Endothelial cell of umbilical vein (primary cell): Measurements from ENCODE around the gene TBX20.
"Not testable (repeated sequence)": the region's sequence is repeated elsewhere in the genome, so short reads cannot be mapped to it uniquely, and the experiment has no call there.

Experiments
- EZH2 ChIP-seq: IDR thresholded peaks from 2 replicates; pipeline ENCODE4 v1.6.1; 2012; ENCODE audit warnings: borderline replicate concordance, low read depth, mild to moderate bottlenecking, moderate library complexity, low read length, inconsistent platforms; ENCODE audit not compliant: severe bottlenecking
- MYC ChIP-seq: IDR thresholded peaks from one replicate; pipeline ENCODE4 v1.6.1; 2011; ENCODE audit warnings: mild to moderate bottlenecking, low read depth, low read length
- POLR2A ChIP-seq: IDR thresholded peaks from 2 replicates; pipeline ENCODE4 v1.6.1; 2012; ENCODE audit warnings: low read depth, mild to moderate bottlenecking, control low read depth, low read length
- POLR2AphosphoS5 ChIP-seq: IDR thresholded peaks from 2 replicates; pipeline ENCODE4 v1.6.1; 2012; ENCODE audit warnings: low read depth, mild to moderate bottlenecking, control low read depth, low read length, moderate library complexity; ENCODE audit not compliant: insufficient read depth
- TF ChIP-seq, protein P1 (sequence below): IDR thresholded peaks from 2 replicates; pipeline ENCODE4 v1.6.1; 2011; ENCODE audit not compliant: insufficient read depth, insufficient read length

DNA sequence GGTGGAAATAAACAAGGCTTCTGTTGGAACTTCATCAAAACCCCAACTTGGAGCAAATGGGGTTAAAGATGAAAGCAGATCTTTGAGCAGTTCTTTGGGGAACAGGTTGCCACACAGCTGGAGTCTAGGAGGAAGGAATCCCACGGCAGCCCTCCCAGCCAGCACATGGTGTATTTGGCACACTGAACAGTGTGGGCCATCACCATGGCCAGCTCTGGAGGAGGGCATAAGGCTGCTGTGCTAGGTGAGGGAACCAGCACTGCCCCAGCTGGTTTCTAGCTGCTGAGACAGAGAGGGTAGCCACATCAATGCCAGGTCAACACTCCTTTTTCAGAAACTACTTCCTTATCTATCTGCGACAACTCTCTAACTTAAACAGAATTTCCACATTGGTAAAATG lies 33.7 kb downstream of the TBX20 start:
- not testable (repeated sequence) for TF ChIP-seq EZH2, POLR2AphosphoS5, MYC, POLR2A
- TF ChIP-seq, protein P1, sequence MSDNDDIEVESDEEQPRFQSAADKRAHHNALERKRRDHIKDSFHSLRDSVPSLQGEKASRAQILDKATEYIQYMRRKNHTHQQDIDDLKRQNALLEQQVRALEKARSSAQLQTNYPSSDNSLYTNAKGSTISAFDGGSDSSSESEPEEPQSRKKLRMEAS = not testable (repeated sequence)
